GM18505 (cell line): ENCODE data around the gene NR1I3.

Experiments
- ATAC-seq: cut with Tn5 transposase; IDR thresholded peaks from one replicate; pipeline ENCODE4 v1.9.1; 2021; ENCODE audit not compliant: unreplicated experiment
- POLR2A ChIP-seq: IDR thresholded peaks from 4 replicates; pipeline ENCODE4 v1.6.1; 2011; ENCODE audit warnings: borderline replicate concordance; ENCODE audit not compliant: insufficient read depth, insufficient read length; ENCODE audit errors: extremely low read depth

Gene NR1I3, protein sequence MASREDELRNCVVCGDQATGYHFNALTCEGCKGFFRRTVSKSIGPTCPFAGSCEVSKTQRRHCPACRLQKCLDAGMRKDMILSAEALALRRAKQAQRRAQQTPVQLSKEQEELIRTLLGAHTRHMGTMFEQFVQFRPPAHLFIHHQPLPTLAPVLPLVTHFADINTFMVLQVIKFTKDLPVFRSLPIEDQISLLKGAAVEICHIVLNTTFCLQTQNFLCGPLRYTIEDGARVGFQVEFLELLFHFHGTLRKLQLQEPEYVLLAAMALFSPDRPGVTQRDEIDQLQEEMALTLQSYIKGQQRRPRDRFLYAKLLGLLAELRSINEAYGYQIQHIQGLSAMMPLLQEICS

DNA sequence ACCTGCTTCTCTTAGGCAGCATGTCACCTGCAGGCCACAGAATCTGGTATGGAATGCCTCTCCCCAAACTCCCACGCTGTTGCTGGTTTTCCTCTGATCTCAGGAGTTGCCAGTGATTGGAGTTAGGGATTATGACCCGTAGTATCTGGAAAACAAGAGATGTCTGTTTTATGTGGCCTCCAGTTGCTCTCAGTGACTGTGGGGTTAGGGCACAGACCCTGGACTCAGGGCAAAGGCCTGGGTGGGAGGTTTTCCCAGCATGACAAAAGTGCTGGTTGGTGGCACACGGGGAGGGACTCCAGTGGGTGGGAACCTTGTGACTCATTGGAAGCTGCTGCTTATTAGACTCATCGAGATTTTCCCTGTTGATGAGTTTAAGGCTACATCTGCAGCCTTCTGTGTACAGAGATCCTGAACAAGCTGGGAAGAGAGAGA, at the start of gene NR1I3:
NR1I3 (minus strand) TSS at position 165 of the 435 bp plus-strand sequence. CDS start 1,638 bp downstream, outside the sequence.
- TF ChIP-seq POLR2A, result no peak
- no peak for ATAC-seq

DNA sequence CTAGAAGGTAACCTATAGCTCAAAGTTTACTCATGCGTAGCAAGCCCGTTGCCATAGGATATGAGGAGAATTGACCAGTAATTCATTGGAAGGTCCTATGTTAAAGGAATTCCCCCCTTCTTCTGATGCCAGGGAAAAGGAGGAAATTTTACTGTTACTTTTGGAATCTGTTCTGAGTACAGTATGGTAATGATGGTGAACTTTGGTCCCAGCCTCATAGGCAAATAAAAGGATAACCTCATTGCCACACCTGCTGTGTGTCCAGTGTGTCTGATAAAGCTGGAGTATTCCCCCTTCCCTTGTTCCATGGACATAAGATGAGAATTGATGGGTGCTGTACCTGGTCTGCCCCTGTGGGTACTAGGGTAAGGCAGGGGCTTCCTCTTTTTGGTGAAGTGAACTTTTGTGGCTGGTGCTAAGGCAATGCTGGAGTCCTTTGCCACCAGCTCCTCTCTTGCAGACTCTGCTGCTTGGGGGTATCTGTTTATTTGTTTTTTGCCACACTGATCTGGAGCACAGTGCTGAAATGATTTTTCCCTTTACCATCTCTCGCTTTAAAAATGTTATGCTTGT, 49.6 kb upstream of the NR1I3 start:
- ATAC-seq, result no peak
- no peak for TF ChIP-seq POLR2A

DNA sequence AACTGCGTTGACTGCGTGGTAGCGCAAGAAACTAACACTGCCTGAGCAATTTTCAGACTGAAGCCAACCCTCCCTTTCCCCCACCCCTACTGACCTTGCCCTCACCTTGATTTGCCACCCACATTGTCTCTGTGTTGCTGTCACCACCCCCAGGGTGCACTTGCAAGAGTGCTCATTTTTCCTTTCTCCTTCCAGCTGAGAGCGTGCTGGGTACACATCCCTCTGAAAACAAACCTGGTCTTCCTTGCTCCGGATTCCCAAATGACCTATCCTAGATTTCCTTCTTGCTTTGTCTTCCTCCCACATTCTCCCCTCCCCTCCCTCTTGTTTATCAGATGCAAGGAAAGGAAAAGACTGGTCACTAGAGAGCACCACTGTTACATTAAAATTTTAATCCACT, 47.5 kb upstream of the NR1I3 start:
- no peak for TF ChIP-seq POLR2A
- no peak for ATAC-seq

DNA sequence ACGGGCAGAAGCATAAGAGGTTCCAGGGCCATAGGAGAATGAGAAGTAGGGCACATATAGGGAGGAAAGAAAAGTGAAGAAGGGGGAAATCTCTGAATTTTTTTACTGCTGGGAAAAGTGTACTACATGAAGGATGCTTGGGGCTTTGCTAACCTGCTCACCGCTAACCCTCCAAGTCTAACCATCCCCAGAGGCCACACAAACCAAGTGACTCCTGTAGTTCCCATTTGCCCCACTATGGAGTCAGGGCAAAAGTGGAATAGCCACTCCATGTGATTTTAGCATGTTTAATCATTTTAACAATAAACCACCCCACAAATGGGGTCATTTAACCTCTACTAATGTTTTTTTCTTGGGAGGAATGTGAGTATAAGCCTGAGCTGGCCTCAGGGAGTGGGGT, 47.1 kb upstream of the NR1I3 start:
- TF ChIP-seq POLR2A, result no peak
- no peak for ATAC-seq

DNA sequence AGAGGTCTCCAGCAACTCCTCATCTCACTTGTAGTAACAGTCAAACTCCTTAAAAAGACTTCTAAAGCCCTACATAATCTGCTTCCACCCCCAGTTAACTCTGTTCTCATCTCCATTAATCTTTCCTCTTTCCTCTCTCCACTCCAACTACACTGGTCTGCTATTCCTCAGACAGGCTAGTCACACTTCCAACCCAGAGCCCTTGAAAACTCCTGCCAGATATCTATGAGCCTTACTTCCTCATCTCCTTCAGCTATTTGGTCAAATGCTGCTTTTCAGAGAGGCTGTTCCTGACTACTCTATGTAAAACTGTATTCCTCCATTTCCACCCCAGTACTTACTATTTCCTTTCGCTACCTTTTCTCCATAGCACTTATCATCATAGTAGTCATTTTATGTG, 45.0 kb upstream of the NR1I3 start:
- no peak for ATAC-seq

DNA sequence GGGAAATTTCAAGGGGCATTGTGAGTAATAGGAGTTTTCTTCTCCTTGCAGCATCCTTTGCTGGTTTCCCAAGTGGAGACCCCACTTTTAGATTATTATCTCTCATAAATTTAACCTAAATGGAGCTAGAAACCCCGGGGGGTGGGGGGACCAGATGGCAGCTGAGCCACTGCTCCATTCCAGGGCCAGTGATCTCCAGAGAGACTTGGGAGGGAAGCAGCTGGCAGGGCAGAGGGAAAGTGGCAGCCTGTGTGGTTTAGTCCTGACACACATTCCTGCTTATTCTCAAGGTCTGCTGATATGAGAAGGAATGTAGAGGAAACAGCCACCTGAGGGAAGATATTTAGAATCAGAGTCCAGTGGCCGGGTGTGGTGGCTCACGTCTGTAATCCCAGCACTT, 36.9 kb upstream of the NR1I3 start:
- no peak for ATAC-seq
- TF ChIP-seq POLR2A, result no peak

More for the DNA sequence above, 45.0 kb upstream of the NR1I3 start:
- no peak for TF ChIP-seq POLR2A

DNA sequence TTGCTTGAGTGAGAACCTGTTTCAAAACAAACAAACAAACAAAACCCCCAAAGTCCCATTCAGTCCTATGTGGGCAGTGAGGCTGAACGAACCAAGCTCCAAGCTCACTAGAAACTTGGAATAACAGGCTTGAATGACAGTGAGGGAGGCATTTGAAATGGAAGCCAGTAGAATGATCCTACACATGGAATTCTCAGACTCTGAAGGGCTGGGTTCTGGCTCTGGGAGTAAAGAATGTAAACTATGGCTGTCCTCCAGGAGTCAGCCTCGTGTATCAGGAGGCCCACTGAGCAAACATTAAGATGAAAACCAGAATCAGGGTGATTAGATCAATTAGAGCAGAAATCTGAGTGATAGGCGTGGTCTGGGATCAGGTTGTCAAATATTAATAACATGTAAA, 35.4 kb upstream of the NR1I3 start:
- no peak for ATAC-seq
- no peak for TF ChIP-seq POLR2A

DNA sequence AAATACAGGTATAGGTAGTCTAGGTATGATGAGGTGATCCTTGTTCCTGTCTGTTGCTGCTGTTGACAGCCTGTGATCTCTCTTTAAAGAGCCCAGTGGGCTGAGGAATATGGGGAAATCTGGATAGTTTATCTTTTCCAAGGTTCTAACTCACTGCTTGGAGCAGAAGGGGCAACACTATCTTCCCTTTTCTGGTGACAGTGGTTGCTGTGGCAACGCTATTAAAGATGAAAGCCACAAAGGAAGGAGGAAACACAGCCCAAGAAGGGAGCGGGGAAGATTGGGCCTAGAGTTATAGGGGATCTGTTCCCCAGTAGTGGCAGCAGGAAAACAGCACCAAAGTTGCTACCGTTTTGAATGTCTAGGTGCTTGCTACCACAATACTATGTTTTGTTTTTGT, 29.3 kb upstream of the NR1I3 start:
- ATAC-seq, result no peak
- no peak for TF ChIP-seq POLR2A

DNA sequence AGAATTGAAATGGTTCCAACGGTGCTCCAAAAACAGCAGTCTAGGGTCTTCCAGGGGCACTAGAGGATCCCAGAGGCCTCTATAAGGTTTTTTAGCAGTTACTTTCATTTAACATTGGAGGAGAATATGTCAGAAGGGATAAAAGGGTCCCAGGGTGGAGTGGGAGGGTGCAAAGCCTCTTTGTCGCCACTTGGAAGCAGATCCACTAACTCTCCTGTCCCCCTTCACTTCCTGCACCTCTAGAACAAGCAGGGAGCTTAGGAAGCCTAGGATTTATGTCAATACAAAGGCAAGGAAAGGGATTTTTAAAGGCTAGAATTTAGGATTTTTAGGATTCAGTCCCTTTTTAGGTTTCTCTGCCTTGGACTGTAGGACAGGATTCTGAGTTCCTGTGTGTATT, 28.8 kb upstream of the NR1I3 start:
- no peak for TF ChIP-seq POLR2A
- no peak for ATAC-seq

DNA sequence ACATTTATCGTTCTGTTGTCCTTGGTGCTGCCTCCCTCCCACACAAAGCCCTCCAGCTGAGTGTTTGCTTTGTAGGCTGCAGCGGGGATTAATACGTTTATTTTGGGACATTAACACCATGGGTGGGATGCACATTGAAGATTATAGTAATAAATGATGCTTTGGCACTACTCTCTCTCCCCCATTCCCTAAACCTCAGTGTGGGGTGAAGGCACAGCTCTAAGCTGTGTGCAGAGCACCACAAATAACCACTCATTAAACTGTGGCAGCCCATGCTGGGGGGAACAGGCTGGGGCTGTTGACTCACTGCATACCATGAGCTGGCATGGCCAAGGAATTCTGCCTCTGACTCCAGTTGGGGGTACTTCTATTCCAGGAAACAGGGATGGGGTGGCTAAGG, 28.2 kb upstream of the NR1I3 start:
- no peak for TF ChIP-seq POLR2A
- no peak for ATAC-seq

DNA sequence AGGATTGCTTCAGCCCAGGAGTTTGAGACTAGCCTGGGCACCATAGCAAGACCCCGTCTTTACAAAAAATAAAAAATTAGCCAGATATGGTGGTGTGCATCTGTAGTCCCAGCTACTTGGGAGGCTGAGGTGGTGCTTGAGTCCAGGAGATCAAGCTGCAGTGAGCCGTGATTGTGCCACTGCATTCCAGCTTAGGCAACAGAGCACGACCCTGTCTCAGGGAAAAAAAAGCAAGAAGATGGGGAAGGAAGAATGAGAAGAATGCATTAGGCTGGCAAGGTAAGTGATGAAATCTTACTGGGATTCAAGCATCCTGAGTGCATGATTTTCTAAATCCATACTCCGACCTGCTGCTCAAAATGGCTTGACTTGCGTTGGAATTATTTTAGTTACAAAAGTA, 27.3 kb upstream of the NR1I3 start:
- no peak for TF ChIP-seq POLR2A
- ATAC-seq, result no peak

DNA sequence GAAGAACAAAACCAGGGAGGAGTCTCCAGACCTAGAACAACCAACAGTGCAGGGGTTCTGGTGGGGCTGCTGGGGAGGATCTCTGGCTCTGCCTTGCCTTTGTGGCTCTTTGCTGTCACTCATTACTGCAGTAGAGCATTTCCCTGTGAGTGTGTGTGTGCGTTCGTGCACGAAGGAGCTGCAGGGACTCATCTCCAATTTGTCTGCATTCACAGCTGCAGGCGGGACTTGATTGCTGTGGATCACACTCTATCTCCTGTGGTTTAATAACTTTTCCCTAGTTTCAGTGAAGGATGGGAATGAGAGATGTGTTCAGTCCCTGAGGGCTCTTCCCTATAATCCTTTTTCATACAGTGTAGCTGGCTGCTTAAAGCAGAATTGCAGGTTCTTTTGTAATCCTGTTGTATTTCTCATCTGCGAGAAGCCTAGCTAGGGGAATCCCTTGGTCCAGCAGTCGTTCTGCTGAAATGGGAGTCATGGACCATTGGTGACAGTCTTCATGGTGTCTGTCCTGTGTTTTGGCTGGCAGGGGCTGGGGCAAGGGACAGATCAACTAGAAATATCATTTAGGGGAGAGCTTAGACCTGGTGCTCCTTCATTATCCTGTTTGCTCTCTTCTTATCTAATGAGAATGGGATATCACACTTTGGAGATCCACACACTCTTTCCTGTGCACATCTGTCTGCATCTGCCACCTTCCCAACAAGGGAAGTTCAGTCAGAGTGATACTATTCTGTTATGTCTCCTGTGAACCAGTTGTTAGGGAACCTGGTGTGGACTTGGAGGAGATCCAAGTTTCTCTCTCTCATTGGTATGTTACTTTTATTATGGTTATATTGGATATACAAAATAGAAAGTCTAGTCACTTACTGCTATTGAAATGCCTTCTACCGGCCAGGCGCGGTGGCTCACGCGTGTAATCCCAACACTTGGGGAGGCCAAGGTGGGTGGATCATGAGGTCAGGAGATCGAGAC, 23.5 kb upstream of the NR1I3 start:
- ATAC-seq, result peak; percentile 54
- TF ChIP-seq POLR2A, result no peak
